GM19452 (cell line): ENCODE measurements around the gene CACNA1D.

Experiments
- ATAC-seq: cut with Tn5 transposase; IDR thresholded peaks from one replicate; pipeline ENCODE4 v1.9.1; 2021; ENCODE audit not compliant: unreplicated experiment

CACNA1D gene

GRCh38 chr3:53775018-53775417 lies 280.6 kb downstream of the CACNA1D start:
- ATAC-seq = no peak

- no peak for ATAC-seq
Observed at GRCh38 chr3:53775834-53776251, 281.4 kb downstream of the CACNA1D start.

- ATAC-seq = no peak
Observed at GRCh38 chr3:53776494-53777101, 282.2 kb downstream of the CACNA1D start.

GRCh38 chr3:53777468-53777867 lies 283.1 kb downstream of the CACNA1D start:
- ATAC-seq = no peak

GRCh38 chr3:53778153-53778552 lies 283.7 kb downstream of the CACNA1D start:
- ATAC-seq = no peak

- no peak for ATAC-seq
Observed at GRCh38 chr3:53780171-53780570, 285.8 kb downstream of the CACNA1D start.

- no peak for ATAC-seq
Observed at GRCh38 chr3:53780806-53781205, 286.4 kb downstream of the CACNA1D start.

- ATAC-seq = no peak
Observed at GRCh38 chr3:53787016-53787415, 292.6 kb downstream of the CACNA1D start.

GRCh38 chr3:53788038-53788437 lies 293.6 kb downstream of the CACNA1D start:
- no peak for ATAC-seq

GRCh38 chr3:53789459-53789858 lies 295.0 kb downstream of the CACNA1D start:
- no peak for ATAC-seq

- no peak for ATAC-seq
Observed at GRCh38 chr3:53790470-53790869, 296.1 kb downstream of the CACNA1D start.

GRCh38 chr3:53791317-53791716 lies 296.9 kb downstream of the CACNA1D start:
- no peak for ATAC-seq

GRCh38 chr3:53792866-53793265 lies 298.5 kb downstream of the CACNA1D start:
- ATAC-seq = no peak

- ATAC-seq = no peak
Observed at GRCh38 chr3:53794597-53794996, 300.2 kb downstream of the CACNA1D start.

GRCh38 chr3:53795176-53795575 lies 300.8 kb downstream of the CACNA1D start:
- no peak for ATAC-seq

GRCh38 chr3:53795789-53796560 lies 301.6 kb downstream of the CACNA1D start:
- ATAC-seq = no peak

GRCh38 chr3:53798144-53798543 lies 303.7 kb downstream of the CACNA1D start:
- ATAC-seq = no peak

GRCh38 chr3:53799338-53799865 lies 305.0 kb downstream of the CACNA1D start:
- no peak for ATAC-seq

GRCh38 chr3:53800041-53800906 lies 305.9 kb downstream of the CACNA1D start:
- no peak for ATAC-seq

- no peak for ATAC-seq
Observed at GRCh38 chr3:53801319-53801718, 306.9 kb downstream of the CACNA1D start.

- ATAC-seq = no peak
Observed at GRCh38 chr3:53802256-53802880, 308.0 kb downstream of the CACNA1D start.
